ENCODE data around the gene MLLT3. TPM values are rescaled to one million over a fixed set of nuclear protein-coding genes. Genes with fewer than 3 reads are reported as not detected.

MLLT3 gene
- total RNA-seq, 1 donor from 2014 or later, result 40.0 TPM

DNA sequence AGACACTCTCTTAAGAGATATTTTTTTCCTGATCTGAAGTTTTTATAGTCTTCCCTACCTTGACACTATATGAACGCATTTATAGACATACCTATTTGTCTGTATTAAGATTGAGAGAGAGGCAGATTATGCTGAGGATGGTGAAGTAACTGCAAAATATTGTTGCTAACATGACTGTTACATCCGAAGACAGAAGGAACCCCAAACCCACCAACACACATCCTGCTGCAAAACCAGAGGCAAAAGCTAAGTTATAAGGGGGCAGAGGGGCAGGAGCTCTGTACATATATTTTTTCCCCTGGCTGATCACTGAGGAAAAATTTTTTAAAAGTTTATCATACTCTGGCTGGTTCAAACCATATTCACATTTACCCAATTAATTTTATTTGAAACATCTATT is 279.0 kb downstream of the MLLT3 start:
- DNase-seq (ENCODE audit: low read depth), result no peak

DNA sequence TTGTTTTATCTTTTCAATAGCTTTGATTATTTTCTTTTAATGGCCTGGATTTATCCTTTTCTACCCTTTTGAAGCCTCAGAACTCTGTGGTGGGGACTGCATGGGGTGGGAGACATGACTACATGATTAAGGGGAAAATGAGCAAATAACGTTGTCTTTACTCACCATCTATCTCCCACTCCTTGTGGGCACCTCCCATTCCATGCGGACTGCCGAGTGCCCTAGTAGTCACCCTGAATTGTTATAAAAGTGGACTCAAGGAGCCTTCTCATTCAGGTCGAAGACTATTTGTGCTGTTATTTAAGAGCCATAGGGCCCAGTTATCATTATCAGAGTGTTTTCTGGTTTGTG is 281.8 kb downstream of the MLLT3 start:
- DNase-seq (ENCODE audit: low read depth), result no peak

DNA sequence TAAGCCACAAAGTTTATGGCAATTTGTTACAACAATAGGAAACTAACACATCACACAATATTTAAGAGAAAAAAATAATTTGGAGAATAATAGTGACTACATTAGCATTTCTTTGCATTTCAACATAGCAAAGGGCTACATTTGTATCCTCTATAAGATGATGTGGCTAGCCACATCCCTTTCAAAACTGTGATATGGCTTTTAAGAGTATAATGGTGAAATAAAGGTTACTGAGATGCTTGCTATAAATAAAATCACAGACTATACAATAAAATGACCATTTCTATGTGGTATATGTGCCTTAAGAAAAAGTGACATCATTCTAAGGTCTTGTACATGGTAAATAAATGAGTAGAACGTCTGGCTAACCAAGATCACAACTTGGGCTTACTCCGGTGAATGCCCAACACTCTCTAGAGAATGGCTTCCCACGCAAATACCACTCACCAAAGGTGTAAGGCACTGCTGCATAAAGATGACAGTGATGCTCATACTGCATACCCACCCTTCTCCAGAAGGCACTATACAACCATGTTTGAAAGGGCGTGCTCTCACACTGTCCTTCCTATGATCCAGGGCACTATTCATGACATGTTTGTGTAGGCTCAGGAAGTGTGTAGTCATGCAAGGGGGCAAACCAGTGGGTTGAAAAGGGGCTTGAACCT is 286.5 kb downstream of the MLLT3 start:
- DNase-seq (ENCODE audit: low read depth), result no peak

DNA sequence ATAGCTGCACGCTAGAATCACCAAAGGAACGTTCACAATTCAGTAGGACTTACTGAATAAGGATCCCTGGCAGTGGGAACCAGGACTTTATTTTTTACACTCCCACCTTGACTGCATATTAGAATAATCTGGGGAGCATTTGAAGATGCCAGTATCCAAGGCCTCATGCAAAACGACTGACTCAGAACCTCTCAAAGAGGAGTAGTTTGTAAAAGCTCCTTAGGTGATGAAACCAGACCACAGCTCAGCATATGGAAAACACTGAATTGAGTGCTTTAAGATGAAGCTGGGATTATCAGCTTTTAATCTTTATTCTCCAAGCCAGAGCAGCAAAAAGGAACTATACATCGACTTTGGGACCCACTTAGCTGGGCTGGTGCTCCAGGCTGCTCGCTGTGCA is 288.3 kb downstream of the MLLT3 start:
- DNase-seq (ENCODE audit: low read depth), result no peak

DNA sequence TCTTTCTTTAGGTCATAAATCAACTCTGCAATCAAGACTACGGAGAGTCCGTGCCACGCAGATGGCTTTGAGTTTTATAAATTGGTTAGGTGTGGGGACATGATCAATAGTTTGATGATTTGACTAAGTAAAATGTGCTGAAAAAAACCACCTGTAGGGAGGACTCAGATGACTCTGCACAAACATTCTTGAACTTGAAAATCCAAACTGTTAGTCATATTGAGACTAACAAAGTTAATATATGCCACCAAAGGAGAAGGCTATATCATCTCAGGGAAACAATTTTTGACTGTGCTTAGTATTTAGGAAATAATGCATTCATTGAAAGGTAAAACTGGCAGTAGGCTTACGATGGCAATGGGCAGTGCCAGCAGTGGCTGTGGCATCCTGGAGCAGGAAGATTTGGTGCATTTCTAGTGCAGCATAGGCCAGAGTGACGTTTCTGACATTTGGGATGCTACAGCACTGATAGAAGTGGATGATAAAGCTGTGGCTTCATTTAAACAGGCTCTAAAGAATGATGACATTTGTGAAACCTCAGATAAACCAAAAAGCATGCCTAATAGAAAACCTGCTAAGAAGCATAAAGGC is 291.1 kb downstream of the MLLT3 start:
- DNase-seq (ENCODE audit: low read depth), result no peak

DNA sequence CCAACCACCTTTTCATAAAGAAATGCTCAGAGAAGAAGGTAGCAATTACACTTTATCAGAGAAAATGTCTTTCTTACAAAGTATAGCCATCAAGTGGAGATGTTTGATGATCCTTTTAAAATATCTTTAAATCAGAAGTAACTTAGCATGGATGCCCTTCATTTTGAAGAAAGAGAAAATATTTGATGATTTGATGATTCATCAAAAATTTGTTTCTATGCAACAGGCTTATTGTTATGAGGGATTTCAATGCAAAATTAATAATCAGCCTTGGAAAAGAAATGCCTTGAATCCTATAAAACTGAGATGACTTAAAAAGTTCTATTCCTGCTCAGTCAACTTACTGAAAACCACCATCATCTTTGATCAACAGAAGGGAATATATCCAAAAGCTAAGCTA is 291.6 kb downstream of the MLLT3 start:
- DNase-seq (ENCODE audit: low read depth), result no peak

DNA sequence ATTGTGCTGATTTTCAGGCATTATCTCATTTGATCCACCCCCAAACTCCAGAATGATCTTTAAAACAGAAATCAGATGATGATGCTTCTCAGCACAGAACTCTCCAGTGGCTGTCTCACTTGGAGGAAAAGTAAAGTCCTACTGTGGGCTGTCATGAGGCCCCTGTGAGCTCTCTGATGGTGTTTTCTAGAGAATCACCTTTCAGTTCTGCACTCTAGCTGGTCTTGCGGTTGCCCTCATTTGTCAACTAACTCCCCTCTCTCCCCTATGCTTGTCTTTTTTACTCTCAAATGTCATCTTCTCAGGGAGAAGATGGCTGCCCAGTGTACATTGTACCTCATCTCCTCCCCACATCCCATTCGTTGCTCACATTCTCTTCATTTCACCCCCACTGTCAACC is 295.8 kb downstream of the MLLT3 start:
- DNase-seq (ENCODE audit: low read depth), result no peak

DNA sequence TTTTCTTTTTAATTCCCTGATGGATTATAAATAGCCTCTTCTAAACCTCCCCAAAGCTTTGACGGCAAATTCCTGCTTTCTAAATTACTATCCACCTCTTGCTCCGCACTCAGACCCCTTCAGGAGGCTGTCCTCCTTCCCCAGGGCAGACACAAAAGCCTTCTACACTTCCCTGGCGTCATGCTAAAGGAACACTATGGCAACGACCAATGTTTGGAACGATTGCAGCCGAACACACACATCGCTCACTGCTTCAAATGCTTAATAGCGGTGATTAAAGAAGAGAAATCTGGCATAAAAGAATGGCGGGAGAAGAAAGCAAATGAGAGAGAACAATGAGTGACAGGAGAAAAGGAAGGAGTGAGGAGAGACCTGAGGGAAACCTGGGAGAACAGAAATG is 297.3 kb downstream of the MLLT3 start:
- DNase-seq (ENCODE audit: low read depth), result no peak

DNA sequence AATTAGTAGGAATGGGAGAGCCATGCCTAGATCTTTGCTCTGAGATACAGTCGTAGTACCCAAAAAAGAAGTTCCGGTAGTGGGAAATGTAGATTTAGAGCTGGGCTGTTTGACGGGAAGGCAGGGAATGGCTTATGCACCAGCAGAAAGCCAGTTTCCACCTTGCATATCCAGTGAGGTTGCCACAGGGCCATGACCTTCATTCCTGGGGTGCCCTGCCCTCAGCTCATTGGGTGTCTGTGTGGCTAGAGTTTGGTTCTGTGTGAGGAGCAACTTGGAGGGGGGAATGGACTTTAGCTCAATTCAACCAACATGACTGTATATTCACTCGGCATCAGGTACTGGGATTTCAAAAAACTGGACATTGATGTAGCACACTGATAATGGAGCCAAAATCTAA is 300.1 kb downstream of the MLLT3 start:
- DNase-seq (ENCODE audit: low read depth), result no peak

DNA sequence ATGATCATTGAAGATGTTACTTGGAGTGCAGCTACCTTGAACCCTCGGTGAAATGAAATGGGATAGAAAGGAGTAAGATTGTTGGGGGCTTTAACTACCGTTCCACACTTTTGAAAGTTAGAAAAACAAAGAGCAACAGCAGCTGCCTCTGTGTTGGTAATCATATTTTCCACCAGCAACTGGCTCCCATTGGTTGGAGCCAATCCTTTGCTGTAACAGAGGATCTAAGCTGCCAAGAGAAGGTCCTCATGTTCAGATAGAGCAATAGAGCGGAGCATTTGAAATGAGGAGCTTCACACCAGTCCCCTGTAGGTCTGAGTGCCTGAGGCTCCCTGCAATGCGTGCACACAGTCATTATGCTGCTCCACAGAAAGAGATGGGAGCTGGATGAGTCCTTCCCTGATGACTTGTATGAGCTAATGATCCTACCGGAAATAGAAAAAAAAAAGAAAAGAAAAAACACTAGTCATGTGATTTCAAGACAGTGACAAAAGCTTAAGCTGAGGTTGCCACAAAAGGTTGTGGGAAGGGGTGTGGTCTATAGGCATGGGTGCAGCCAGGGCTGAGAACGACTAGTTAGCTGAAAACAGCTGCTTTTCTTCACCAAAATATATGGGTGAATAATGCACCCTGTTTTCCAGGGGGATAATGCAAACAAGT is 300.7 kb downstream of the MLLT3 start:
- no peak for DNase-seq (ENCODE audit: low read depth)

DNA sequence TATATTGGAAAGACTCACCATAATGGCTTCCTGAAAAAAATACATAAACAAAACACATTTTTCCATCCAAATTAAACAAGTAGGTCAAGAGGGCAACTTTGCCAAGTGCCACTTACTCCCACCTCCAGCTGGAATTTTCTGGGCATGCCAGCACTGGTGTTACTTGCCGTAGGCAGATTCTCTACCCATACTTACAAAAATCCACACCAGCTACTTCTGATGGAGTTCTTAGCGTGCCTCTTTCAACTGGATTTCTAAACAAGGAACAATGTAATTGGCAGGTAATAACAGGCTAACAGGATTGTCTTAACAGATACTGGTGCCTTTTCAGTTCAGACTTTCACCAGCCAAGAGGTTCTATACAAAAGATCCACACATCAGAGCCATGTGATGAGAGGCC is 301.4 kb downstream of the MLLT3 start:
- DNase-seq (ENCODE audit: low read depth), result peak; percentile 21

DNA sequence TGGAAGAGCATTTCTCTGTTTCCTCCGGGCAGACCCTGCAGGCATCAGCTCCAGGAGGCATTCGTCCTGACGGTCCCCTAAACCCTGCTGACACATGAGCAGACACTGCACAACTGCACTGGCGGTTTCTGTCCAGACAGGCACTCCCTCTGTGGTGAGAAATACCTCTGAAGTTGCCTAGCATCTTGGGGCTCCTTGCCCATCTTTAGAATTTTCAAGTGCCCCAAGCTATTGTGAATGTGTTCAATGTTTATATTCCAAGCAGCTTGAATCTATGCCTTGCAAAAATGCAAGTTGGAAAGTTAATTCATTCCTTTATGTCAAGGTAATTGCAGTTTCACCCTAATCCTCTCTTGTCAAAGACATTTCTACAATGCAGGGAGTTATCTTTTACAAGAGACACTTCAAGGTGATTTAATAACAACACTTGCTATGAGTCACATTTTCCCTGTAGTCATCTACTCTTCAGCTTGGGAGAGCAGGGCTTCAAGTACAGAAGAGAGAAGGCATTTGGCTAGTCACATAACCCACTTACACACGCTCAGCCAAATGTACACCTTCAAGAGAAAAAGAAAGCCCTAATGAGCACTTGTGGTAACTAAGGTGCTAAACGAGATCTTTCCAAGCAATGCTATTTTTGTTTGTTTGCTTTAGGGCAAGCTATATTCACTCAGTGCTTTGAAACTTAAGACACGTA is 302.5 kb downstream of the MLLT3 start:
- DNase-seq (ENCODE audit: low read depth), result peak; percentile 74

DNA sequence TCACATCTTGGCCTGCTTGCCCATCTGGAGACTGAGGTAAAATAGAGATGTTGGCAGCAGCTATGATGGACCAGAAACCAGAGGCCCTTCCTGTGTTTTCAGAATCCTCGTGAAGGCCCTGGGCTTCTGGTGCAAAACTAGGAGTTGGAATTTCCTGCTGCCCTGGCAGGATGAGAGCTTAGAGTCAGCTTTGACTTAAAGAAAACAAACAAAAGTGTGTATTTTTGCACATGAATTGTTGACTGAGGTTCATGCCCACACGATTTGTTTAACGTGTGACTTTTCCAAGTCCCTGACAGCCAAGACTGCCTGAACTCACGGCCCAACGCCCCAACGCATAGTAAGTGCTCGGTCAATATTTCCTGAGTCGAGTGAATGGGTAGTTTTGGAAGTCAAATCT is 303.1 kb downstream of the MLLT3 start:
- DNase-seq (ENCODE audit: low read depth), result no peak

DNA sequence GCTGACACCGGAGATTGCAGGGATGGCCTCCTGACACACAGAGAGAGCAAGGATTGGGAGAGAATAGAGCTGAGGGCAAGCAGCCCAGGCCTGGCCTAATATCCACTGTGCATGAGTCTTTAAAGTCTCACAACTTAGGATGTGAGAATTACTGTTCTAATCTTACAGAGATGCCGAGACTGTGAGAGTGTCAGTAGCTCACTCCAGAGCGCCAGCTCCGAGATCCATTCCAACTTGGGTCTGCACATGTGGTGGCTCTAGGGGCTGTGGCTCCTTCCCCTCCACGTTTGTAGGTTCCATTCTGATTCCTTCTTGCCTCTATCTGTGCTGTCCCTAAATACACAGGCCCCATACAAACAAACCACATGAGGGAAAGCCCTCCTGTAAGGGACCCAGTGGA is 304.6 kb downstream of the MLLT3 start:
- DNase-seq (ENCODE audit: low read depth), result no peak

DNA sequence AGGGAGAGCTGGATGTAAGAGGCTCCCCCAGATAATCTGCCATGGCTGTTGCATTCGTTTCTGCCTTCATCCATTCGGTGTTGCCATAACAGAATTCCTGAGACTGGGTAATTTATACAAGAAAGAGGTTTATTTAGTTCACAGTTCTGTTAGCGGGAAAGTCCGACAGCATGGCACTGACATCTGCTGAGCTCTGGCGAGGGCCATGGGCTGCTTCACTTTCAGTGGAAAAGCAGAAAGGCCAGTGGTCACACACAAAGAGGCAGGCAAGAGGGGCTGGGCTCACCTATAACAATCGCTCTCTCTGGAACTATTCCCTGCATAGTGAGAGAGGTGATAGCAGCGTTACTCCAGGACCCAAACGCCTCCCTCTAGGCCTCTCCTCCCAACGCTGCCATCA is 305.9 kb downstream of the MLLT3 start:
- no peak for DNase-seq (ENCODE audit: low read depth)

DNA sequence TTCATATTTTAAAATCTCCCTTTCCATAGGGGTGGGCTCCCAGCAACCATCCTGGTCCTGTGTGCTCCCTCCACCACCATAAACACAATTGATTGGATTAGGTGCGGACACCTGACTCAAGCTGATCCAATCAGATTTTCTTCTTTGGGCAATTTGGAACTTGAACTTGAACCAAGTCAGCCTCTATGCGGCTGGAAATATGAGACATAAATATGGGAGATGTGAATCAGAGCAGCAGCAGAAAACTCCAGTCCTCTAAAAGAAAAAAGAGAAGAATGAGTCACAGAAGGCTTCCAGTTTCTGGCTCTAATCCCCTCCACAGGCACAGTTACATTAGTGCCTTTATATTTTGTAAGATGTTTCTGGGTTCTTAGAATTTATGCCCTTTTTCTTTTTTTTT is 306.6 kb downstream of the MLLT3 start:
- no peak for DNase-seq (ENCODE audit: low read depth)

DNA sequence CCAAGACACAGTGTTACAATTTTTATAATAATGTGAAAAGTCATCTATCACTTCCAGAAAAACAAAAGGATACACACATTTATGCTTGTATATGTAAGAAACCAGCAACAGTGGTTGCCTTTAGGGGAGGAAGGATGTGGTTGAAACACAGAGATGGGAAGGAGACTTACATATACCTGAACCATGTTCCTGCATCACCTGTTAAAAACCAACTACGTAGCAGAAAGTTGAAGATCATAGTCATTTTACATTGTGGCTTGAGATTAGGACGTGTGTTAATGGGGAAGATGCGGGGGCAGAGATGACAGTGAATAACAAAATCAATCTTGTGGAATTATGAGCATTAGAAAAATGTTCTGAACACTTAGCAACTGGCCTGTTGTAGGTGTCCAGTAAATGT is 307.3 kb downstream of the MLLT3 start:
- no peak for DNase-seq (ENCODE audit: low read depth)

DNA sequence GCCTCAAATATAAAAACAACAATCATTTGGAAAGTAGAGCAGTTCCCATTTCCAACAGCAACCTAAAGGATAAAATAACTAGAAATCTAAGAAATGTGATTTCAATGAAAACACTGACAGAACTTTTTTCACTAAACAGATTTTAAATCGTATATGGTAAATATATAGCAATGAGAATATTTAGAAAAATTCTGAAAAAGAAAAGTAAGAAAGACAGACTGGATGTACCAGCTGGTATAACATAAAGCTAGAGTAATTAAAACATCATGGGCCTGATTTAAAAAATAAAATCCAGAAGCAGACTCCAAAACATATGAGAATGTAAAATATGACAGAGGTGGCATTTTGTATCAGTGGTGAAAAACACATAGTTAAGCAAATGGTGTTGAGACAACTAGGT is 308.9 kb downstream of the MLLT3 start:
- no peak for DNase-seq (ENCODE audit: low read depth)

DNA sequence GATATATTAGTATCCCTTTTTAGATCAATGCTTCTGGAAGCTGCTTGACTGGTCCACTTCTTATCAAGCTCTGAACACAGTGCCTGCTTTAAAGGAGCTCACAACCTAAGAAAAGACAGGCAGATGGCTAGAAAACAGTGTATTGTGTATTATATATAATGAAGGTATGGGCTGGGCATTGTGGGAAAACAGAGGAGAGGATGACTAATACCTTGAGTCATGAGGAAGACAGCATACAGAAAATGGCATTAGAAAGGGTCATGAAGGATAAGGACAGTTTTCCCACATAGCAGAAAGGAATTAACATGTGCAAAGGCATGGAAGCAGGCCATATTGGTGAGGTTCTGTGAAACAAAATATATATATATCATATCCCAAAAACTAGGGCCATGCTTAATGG is 309.6 kb downstream of the MLLT3 start:
- DNase-seq (ENCODE audit: low read depth), result peak; percentile 19

DNA sequence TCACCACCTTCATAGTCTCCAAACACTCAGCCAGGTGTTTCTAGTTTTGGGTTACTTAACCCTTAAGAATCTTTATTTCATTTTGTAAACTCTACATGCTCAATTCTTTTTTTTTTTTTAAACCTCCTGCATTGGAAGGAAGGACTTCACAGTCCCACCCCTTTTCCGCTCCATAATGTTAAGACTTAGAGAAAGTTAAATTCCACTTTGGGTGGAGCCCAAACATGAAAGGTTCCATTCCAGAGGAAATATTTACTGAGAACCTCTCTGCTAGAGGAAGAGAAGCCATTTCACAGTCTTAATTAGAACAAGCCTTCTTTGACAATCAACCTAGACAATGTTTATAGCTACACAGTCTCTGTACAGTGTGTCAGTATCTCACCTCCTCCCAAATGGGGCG is 312.3 kb downstream of the MLLT3 start:
- no peak for DNase-seq (ENCODE audit: low read depth)

DNA sequence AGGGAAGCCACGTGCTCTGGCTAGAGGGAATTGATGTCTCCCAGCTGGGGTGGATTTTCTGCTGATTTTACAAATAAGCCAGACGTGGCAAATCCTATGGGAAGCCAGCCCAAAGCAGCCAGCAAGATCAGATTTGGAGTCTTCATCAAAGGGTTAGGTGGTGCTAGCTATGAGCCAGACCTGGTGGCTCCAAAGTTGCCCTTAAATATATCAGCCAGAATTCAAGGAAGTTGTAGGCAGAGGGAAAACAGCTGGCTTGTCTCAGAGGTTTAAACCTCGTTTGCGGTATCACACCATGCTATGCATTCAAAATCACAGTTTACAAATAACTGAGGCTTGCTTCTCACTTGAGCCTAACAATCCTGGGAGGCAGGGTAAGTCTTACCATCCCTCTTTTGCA is 313.2 kb downstream of the MLLT3 start:
- no peak for DNase-seq (ENCODE audit: low read depth)

DNA sequence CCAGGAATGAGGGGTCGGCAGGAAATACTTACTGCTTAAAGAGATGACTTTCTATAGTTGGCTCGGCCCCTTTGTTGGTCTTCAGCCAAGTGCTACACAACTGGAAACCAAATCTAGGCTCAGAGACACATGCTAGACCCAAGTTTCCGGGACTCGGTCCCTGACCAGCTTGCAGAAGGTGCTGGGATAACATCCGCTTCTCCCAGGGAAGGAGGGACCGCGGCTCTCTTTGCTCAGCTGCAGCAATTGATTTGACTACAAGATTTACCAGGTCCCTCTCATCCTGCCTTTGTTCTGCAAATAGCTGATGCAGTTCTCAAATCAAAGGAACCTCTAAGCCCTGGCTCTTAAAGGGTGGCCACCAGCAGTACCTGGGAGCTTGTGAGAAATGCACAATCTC is 314.7 kb downstream of the MLLT3 start:
- no peak for DNase-seq (ENCODE audit: low read depth)

DNA sequence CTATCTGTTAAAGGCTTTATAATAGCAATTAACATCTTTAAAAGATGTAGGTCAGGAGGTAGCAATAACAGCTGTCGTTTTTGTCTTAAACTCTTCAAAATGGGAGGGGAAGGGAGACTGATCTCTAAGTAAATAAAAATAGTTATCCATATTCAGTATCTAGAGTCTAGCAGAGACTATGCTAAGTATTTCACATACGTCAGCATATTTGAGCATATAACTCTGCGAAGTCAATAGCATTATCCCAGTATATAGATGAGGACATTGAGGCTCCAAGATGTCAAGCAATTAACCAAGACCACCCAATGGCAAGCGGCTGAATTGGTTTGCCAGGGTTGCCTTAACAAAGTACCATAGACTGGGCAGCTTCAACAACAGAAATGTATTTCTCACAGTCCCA is 316.8 kb downstream of the MLLT3 start:
- DNase-seq (ENCODE audit: low read depth), result no peak
